Endothelial cell of umbilical vein (primary cell): ENCODE measurements around the gene ASGR1. TPM values are rescaled to one million over a fixed set of nuclear protein-coding genes. Genes with fewer than 3 reads are reported as not detected.

Experiments
- BruUV-seq: library from RNA; stranded (reverse); fragments of 400-500 nt; replicated peaks from 2 replicates; lab custom pipeline; 2021; lab: Mats Ljungman, UMichigan
- CTCF ChIA-PET: fragments of 300-600, 350-600 bp; sonication (Branson Sonifier 250); formaldehyde crosslinking; loops from one replicate; lab custom pipeline; 2021; ENCODE audit warnings: antibody characterized with exemption, inconsistent platforms; lab: Charles Lee
- POLR2A ChIA-PET: fragments of 300-600, 350-600 bp; sonication (Branson Sonifier 250); formaldehyde crosslinking; loops from one replicate; lab custom pipeline; 2021; ENCODE audit warnings: antibody characterized with exemption, inconsistent platforms; lab: Charles Lee
- DNase-seq: peaks from one replicate; pipeline ENCODE4 v3.0.0-alpha.2; 2011; ENCODE audit warnings: low read depth, low spot score
- FAIRE-seq: peaks from 2 replicates; lab custom pipeline; 2011; peaks lifted over from hg19 to GRCh38; lab: Jason Lieb, UNC
- H2AFZ ChIP-seq: 2 replicates; pipeline ENCODE4 v1.6.0; 2012; ENCODE audit warnings: low read depth, low read length, control low read depth, inconsistent platforms
- H3K27ac ChIP-seq: 2 replicates; pipeline ENCODE4 v1.5.1; 2011; ENCODE audit warnings: low read depth, mild to moderate bottlenecking, control low read depth, low read length, moderate library complexity; ENCODE audit not compliant: insufficient read depth
- H3K27me3 ChIP-seq, 2 experiments: 2 replicates each; pipeline versions ENCODE4 v1.6.0 to v1.6.1; 2011; ENCODE audit warnings: low read length in 2 of 2, mixed read lengths in 1 of 2; ENCODE audit not compliant: control insufficient read depth in 2 of 2, insufficient read depth in 2 of 2
- H3K36me3 ChIP-seq, 2 experiments: 2 replicates in 1 of 2; 3 replicates in 1 of 2; pipeline ENCODE4 v1.5.1; 2011; ENCODE audit warnings: low read length in 2 of 2, mild to moderate bottlenecking in 1 of 2, moderate library complexity in 1 of 2; ENCODE audit not compliant: control insufficient read depth in 2 of 2, insufficient read depth in 2 of 2; ENCODE audit errors: extremely low read depth in 1 of 2
- H3K4me1 ChIP-seq: 3 replicates; pipeline ENCODE4 v1.5.1; 2011; ENCODE audit warnings: mild to moderate bottlenecking, low read length; ENCODE audit not compliant: control insufficient read depth, insufficient read depth; ENCODE audit errors: extremely low read depth
- H3K4me2 ChIP-seq: 2 replicates; pipeline ENCODE4 v1.6.1; 2011; ENCODE audit warnings: low read length, control low read depth, mixed read lengths; ENCODE audit not compliant: insufficient read depth
- H3K4me3 ChIP-seq, 3 experiments: fragments of 200-600 bp in 1 of 3; sonication (generic), shearing (Covaris generic) in 1 of 3; replicated peaks in 1 of 3; 2 replicates each; pipeline ENCODE4 v1.5.1; 2011 to 2016; ENCODE audit warnings: control low read depth in 3 of 3, low read length in 3 of 3, mild to moderate bottlenecking in 2 of 3, inconsistent platforms in 1 of 3, low read depth in 1 of 3, moderate library complexity in 1 of 3; ENCODE audit not compliant: insufficient read depth in 1 of 3
- H3K79me2 ChIP-seq: 2 replicates; pipeline ENCODE4 v1.6.0; 2012; ENCODE audit warnings: low read length, inconsistent platforms; ENCODE audit not compliant: control insufficient read depth, insufficient read depth
- H3K9ac ChIP-seq: replicated peaks from 2 replicates; pipeline ENCODE3; 2011; ENCODE audit warnings: low read length, control low read depth; ENCODE audit not compliant: insufficient read depth; ENCODE audit errors: extremely low read depth
- H3K9me1 ChIP-seq: replicated peaks from 3 replicates; pipeline ENCODE4 v1.6.0; 2011; ENCODE audit warnings: mild to moderate bottlenecking, low read length; ENCODE audit not compliant: control insufficient read depth, insufficient read depth; ENCODE audit errors: extremely low read depth
- H3K9me3 ChIP-seq: replicated peaks from 2 replicates; pipeline ENCODE4 v1.5.1; 2012; ENCODE audit warnings: low read length, inconsistent platforms; ENCODE audit not compliant: control insufficient read depth, insufficient read depth
- H4K20me1 ChIP-seq: replicated peaks from 2 replicates; pipeline ENCODE3; 2011; ENCODE audit warnings: mild to moderate bottlenecking, low read length; ENCODE audit not compliant: control insufficient read depth, insufficient read depth; ENCODE audit errors: extremely low read depth
- CTCF ChIP-seq, 2 donors: IDR thresholded peaks; 1 replicate in 1 of 2; 2 replicates in 1 of 2; pipeline ENCODE4 v1.5.1; 2011; ENCODE audit warnings: low read length in 2 of 2, mild to moderate bottlenecking in 2 of 2, moderate library complexity in 2 of 2, control low read depth in 1 of 2, inconsistent platforms in 1 of 2, low read depth in 1 of 2; ENCODE audit not compliant: insufficient read depth in 1 of 2; ENCODE audit errors: extremely low read depth in 1 of 2
- EZH2 ChIP-seq: IDR thresholded peaks from 2 replicates; pipeline ENCODE4 v1.6.1; 2012; ENCODE audit warnings: borderline replicate concordance, low read depth, mild to moderate bottlenecking, moderate library complexity, low read length, inconsistent platforms; ENCODE audit not compliant: severe bottlenecking
- FOS ChIP-seq: IDR thresholded peaks from 2 replicates; pipeline ENCODE4 v1.6.1; 2011; ENCODE audit warnings: mild to moderate bottlenecking, low read length, moderate library complexity, borderline replicate concordance; ENCODE audit not compliant: insufficient read depth
- GATA2 ChIP-seq: IDR thresholded peaks from 2 replicates; pipeline ENCODE4 v1.7.0; 2011; ENCODE audit warnings: low read depth, mild to moderate bottlenecking, moderate library complexity, mixed read lengths, low read length; ENCODE audit not compliant: insufficient read length, insufficient read depth
- JUN ChIP-seq: IDR thresholded peaks from 2 replicates; pipeline ENCODE4 v1.6.1; 2011; ENCODE audit warnings: borderline replicate concordance, low read depth; ENCODE audit not compliant: insufficient read length, insufficient read depth
- MAX ChIP-seq: IDR thresholded peaks from 2 replicates; pipeline ENCODE4 v1.6.1; 2011; ENCODE audit not compliant: insufficient read depth, insufficient read length
- MYC ChIP-seq: IDR thresholded peaks from one replicate; pipeline ENCODE4 v1.6.1; 2011; ENCODE audit warnings: mild to moderate bottlenecking, low read depth, low read length
- POLR2A ChIP-seq: IDR thresholded peaks from 2 replicates; pipeline ENCODE4 v1.6.1; 2012; ENCODE audit warnings: low read depth, mild to moderate bottlenecking, control low read depth, low read length
- POLR2AphosphoS5 ChIP-seq: IDR thresholded peaks from 2 replicates; pipeline ENCODE4 v1.6.1; 2012; ENCODE audit warnings: low read depth, mild to moderate bottlenecking, control low read depth, low read length, moderate library complexity; ENCODE audit not compliant: insufficient read depth
- dilution Hi-C: fragments of 300-500 bp; cut with MboI; formaldehyde crosslinking; loops from one replicate; pipeline ENCODE4 v1.15.0; 2019; ENCODE audit warnings: low sequenced_read_pairs; ENCODE audit not compliant: extremely low pct_ligation_motif_present
- intact Hi-C: fragments of 100-400 bp; cut with micrococcal nuclease; formaldehyde crosslinking; loops from one replicate; pipeline ENCODE4 v1.10.0; 2022
- polyA plus RNA-seq, 4 experiments: library from polyadenylated mRNA; depleted of rRNA in 3 of 4; stranded (reverse) in 3 of 4; unstranded in 1 of 4; fragments of >200 nt; gene quantifications; 2 replicates each; pipeline versions ENCODE4 v1.2.1 to v1.2.3, GENCODE V29; 2011 to 2012; ENCODE audit warnings: missing spikeins in 1 of 4
- total RNA-seq: library from RNA; stranded (reverse); gene quantifications from 2 replicates; pipeline ENCODE4 v1.2.3, GENCODE V29; 2021

Gene ASGR1
- total and polyA plus RNA-seq, 2 donors (not counting 3 experiments of a cell fraction or from before 2014, with no cell fraction given), result 10.2 to 12.5 TPM

GRCh38 chr17:7192271-7192937 lies 13.2 kb upstream of the ASGR1 start:
- TF ChIP-seq CTCF (IDR thresholded peaks at IDR 0.05; ENCODE audit: extremely low read depth in 1 of 2, insufficient read depth in 1 of 2, low read depth in 1 of 2, low read length in 2 of 2) (no peak), GATA2 (no peak), POLR2AphosphoS5 (no peak), POLR2A (no peak), EZH2 (no peak), MYC (no peak), FOS (no peak), JUN (no peak), MAX (no peak)
- Histone ChIP-seq H3K36me3 (peaks cover 2 to 32% of the 10 kb centered on the region in 2 experiments), H3K9ac (no peak overlapping the region), H2AFZ (no peak overlapping the region), H3K9me1 (no peaks in the 10 kb centered on the region), H3K4me1 (no peaks in the 10 kb centered on the region), H3K9me3 (no peaks in the 10 kb centered on the region), H3K4me3 (no peak overlapping the region), H4K20me1 (no peaks in the 10 kb centered on the region), H3K4me2 (no peak overlapping the region), H3K79me2 (no peaks in the 10 kb centered on the region), H3K27ac (no peak overlapping the region), H3K27me3 (no peaks in the 10 kb centered on the region)
- ChIA-PET POLR2A (no interaction called here), CTCF (no interaction called here)
- dilution Hi-C loops (no loop called here), intact Hi-C loops (no loop called here)
- no TSS peak for BruUV-seq
- FAIRE-seq (no peak), DNase-seq (no peak)
